Lung (tissue), 12 donors: Measurements from ENCODE around the gene MTA1. TPM values are rescaled to one million over a fixed set of nuclear protein-coding genes. Genes with fewer than 3 reads are reported as not detected.

ENCODE experiments used
- ATAC-seq: fragments of 200-7000 bp; cut with Tn5 transposase; one replicate; pipeline ENCODE4 v1.9.1; 2020; ENCODE audit warnings: moderate number of reproducible peaks; ENCODE audit not compliant: insufficient read depth, low FRiP score
- DNase-seq, 3 donors: peaks; one replicate each; pipeline ENCODE4 v3.0.0-alpha.2; 2013 to 2017
- H3K27ac ChIP-seq, 2 donors: one replicate each; pipeline ENCODE4 v1.5.1; 2013; ENCODE audit warnings: mild to moderate bottlenecking in 2 of 2, moderate library complexity in 2 of 2, control low read depth in 1 of 2, inconsistent platforms in 1 of 2, low read depth in 1 of 2, low read length in 1 of 2
- H3K27me3 ChIP-seq, 3 donors: one replicate each; pipeline ENCODE4 v1.5.1; 2013; ENCODE audit warnings: low read length in 2 of 3; ENCODE audit not compliant: control insufficient read depth in 3 of 3, insufficient read depth in 3 of 3
- H3K36me3 ChIP-seq, 4 donors: one replicate each; pipeline ENCODE4 v1.5.1; 2013; ENCODE audit warnings: low read length in 4 of 4, mild to moderate bottlenecking in 1 of 4, moderate library complexity in 1 of 4; ENCODE audit not compliant: control insufficient read depth in 4 of 4, insufficient read depth in 4 of 4
- H3K4me1 ChIP-seq, 5 donors: one replicate each; pipeline ENCODE4 v1.5.1; 2013; ENCODE audit warnings: low read length in 5 of 5, mild to moderate bottlenecking in 2 of 5, moderate library complexity in 1 of 5; ENCODE audit not compliant: control insufficient read depth in 5 of 5, insufficient read depth in 5 of 5
- H3K4me3 ChIP-seq: one replicate; pipeline ENCODE4 v1.5.1; 2013; ENCODE audit warnings: mild to moderate bottlenecking, control low read depth, moderate library complexity
- H3K9ac ChIP-seq, 2 donors: one replicate each; pipeline ENCODE4 v1.5.1; 2013; ENCODE audit warnings: low read length in 2 of 2, control low read depth in 1 of 2; ENCODE audit not compliant: insufficient read depth in 1 of 2
- H3K9me3 ChIP-seq, 4 donors: one replicate each; pipeline ENCODE4 v1.5.1; 2013; ENCODE audit warnings: low read length in 3 of 4, mild to moderate bottlenecking in 1 of 4, moderate library complexity in 1 of 4; ENCODE audit not compliant: control insufficient read depth in 4 of 4, insufficient read depth in 3 of 4
- WGBS, 2 donors: extraction: QIAGEN DNeasy Blood & Tissue Kit; methylation state at CpG; one replicate each; pipeline ENCODE4 v1.1.7; 2013; 5-methylcytosine and 5-hydroxymethylcytosine counted together
- polyA plus RNA-seq, 2 donors: library from polyadenylated mRNA; stranded (reverse); fragments of 200-250 nt; gene quantifications; one replicate each; pipeline ENCODE4 v1.2.1, GENCODE V29; 2013
- total RNA-seq, 2 donors: library from RNA; depleted of rRNA in 1 of 2; stranded (reverse); fragments of >200 nt in 1 of 2; gene quantifications; one replicate each; pipeline ENCODE4 v1.2.1, GENCODE V29; 2014 to 2021
- TF ChIP-seq, protein P1 (sequence below): IDR thresholded peaks from 2 replicates; pipeline ENCODE4 v1.5.1; 2012; ENCODE audit warnings: mild to moderate bottlenecking; ENCODE audit errors: control extremely low read depth, extremely low read depth
- donor health status: control.
- donor health status: control.
- donor health status: Bipolar disorder and iron deficiency.
- donor health status: healthy.
- donor health status: DM: yes; HTN: yes; CAD: no.

Gene MTA1
- total and polyA plus RNA-seq, 4 donors = 40.2 to 113 (median 63.6) TPM

GRCh38 chr14:105517096-105517495, 97.5 kb downstream of the MTA1 start:
- no peaks in the 10 kb centered on the region for H3K36me3 ChIP-seq
- H3K9me3 ChIP-seq = no peaks in the 10 kb centered on the region
- no peak for ATAC-seq
- H3K27ac ChIP-seq = no peak overlapping the region
- peaks cover 0 to 3% (median 3%) of the 10 kb centered on the region in 3 donors for H3K27me3 ChIP-seq
- no peaks in the 10 kb centered on the region for H3K4me1 ChIP-seq
- H3K9ac ChIP-seq = no peak overlapping the region
- no peak overlapping the region for H3K4me3 ChIP-seq
- WGBS, 2 donors = 48 to 56% methylated on average over 5 of the region's 5 CpGs
- no peak for DNase-seq
- TF ChIP-seq, protein P1, sequence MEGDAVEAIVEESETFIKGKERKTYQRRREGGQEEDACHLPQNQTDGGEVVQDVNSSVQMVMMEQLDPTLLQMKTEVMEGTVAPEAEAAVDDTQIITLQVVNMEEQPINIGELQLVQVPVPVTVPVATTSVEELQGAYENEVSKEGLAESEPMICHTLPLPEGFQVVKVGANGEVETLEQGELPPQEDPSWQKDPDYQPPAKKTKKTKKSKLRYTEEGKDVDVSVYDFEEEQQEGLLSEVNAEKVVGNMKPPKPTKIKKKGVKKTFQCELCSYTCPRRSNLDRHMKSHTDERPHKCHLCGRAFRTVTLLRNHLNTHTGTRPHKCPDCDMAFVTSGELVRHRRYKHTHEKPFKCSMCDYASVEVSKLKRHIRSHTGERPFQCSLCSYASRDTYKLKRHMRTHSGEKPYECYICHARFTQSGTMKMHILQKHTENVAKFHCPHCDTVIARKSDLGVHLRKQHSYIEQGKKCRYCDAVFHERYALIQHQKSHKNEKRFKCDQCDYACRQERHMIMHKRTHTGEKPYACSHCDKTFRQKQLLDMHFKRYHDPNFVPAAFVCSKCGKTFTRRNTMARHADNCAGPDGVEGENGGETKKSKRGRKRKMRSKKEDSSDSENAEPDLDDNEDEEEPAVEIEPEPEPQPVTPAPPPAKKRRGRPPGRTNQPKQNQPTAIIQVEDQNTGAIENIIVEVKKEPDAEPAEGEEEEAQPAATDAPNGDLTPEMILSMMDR = no peak

DNA sequence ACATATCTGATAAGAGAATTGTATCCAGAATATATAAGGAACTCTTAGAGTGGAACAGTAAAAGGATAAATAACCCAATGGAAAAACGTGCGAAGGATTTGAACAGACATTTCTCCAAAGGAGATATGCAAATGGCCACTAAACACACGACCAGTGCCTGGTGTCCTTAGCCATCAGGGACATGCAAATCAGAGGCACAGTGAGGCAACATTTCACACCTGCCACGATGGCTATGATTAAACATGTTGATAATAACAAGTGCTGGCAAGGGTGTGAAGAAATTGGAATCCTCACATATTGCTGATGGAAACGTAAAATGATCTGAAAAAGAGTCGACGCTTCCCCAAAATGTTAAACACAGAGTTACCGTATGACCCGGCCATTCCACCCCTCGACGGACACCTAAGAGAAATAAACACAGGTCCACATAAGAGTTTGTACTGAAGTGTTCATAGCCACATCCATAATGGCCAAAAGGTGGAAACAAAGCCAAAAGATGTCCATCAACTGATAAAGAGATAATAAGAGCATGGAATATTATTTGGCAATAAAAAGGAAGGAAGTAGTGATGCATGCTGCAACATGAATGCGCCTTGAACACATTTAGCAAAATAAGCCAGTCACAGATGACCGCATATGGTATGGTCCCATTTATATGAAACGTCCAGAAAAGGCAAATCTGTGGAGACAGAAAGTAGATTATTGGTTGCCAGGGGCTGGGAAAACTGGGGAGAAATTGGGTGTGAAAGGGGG, 100.5 kb downstream of the MTA1 start:
- Histone ChIP-seq H3K9me3 (no peaks in the 10 kb centered on the region), H3K36me3 (no peaks in the 10 kb centered on the region), H3K27me3 (peaks cover 0 to 4% (median 3%) of the 10 kb centered on the region in 3 donors), H3K27ac (no peak overlapping the region), H3K4me3 (no peak overlapping the region), H3K4me1 (no peaks in the 10 kb centered on the region), H3K9ac (no peak overlapping the region)
- ATAC-seq = no peak
- 67 to 75% methylated on average over 14 of the region's 14 CpGs for WGBS, 2 donors
- no peak for DNase-seq
- TF ChIP-seq, protein P1 = no peak

Other genes with a start within 250 kb of the MTA1 start
- gene NUDT14, start 238.5 kb upstream of the MTA1 start, total RNA-seq = 10 to 100 TPM; 29.8 to 80.7 TPM
- gene NUDT14, start 238.5 kb upstream of the MTA1 start, polyA plus RNA-seq = 10 to 100 TPM; 27.7 to 72.7 TPM
- 10 to 100 TPM; 44.2 to 51.4 TPM for gene BTBD6, start 171.3 kb upstream of the MTA1 start, total RNA-seq
- gene BTBD6, start 171.3 kb upstream of the MTA1 start, polyA plus RNA-seq = 10 to 100 TPM; 30.9 to 54.1 TPM
- gene BRF1, start 118.8 kb upstream of the MTA1 start, total RNA-seq = 10 to 100 TPM; 44.0 to 55.3 TPM
- 10 to 100 TPM; 14.2 to 30.4 TPM for gene BRF1, start 118.8 kb upstream of the MTA1 start, polyA plus RNA-seq
- gene PACS2, start 105.1 kb upstream of the MTA1 start, total RNA-seq = 10 to 100 TPM; 57.8 to 84.2 TPM
- 10 to 100 TPM; 37.9 to 87.2 TPM for gene PACS2, start 105.1 kb upstream of the MTA1 start, polyA plus RNA-seq
- gene TEX22, start 21.3 kb upstream of the MTA1 start, total RNA-seq = 1 to 10 TPM in 1 of 2 donors, under 1 TPM in 1; 0.40 to 2.1 TPM
- under 1 TPM; 0.17 to 0.18 TPM for gene TEX22, start 21.3 kb upstream of the MTA1 start, polyA plus RNA-seq
- 100 to 1,000 TPM; 135 to 267 TPM for gene CRIP2, start 55.0 kb downstream of the MTA1 start, total RNA-seq
- 100 to 1,000 TPM; 194 to 216 TPM for gene CRIP2, start 55.0 kb downstream of the MTA1 start, polyA plus RNA-seq
- 100 to 1,000 TPM in 1 of 2 donors, 10 to 100 TPM in 1; 72.8 to 422 TPM for gene CRIP1, start 67.1 kb downstream of the MTA1 start, total RNA-seq
- 100 to 1,000 TPM; 181 to 465 TPM for gene CRIP1, start 67.1 kb downstream of the MTA1 start, polyA plus RNA-seq
- 10 to 100 TPM in 1 of 2 donors, 1 to 10 TPM in 1; 5.8 to 20.8 TPM for gene TEDC1, start 71.4 kb downstream of the MTA1 start, total RNA-seq
- gene TEDC1, start 71.4 kb downstream of the MTA1 start, polyA plus RNA-seq = 10 to 100 TPM; 12.8 to 16.0 TPM
- gene TMEM121, start 106.8 kb downstream of the MTA1 start, total RNA-seq = 1 to 10 TPM; 3.0 to 5.4 TPM
- 1 to 10 TPM; 1.1 to 2.6 TPM for gene TMEM121, start 106.8 kb downstream of the MTA1 start, polyA plus RNA-seq